Panc1 (cell line): ENCODE measurements around the gene RANBP6.

Experiments used
- POLR2AphosphoS5 ChIP-seq: IDR thresholded peaks from 2 replicates; pipeline ENCODE4 v1.6.1; 2012; ENCODE audit warnings: mild to moderate bottlenecking, low read depth, low read length, moderate library complexity
- TF ChIP-seq, protein P1 (sequence below), 2 experiments: IDR thresholded peaks; 2 replicates each; pipeline ENCODE4 v1.6.1; 2011 to 2012; ENCODE audit warnings: low read depth in 2 of 2, control low read depth in 1 of 2, low read length in 1 of 2, mild to moderate bottlenecking in 1 of 2, moderate library complexity in 1 of 2; ENCODE audit not compliant: insufficient read depth in 1 of 2

DNA sequence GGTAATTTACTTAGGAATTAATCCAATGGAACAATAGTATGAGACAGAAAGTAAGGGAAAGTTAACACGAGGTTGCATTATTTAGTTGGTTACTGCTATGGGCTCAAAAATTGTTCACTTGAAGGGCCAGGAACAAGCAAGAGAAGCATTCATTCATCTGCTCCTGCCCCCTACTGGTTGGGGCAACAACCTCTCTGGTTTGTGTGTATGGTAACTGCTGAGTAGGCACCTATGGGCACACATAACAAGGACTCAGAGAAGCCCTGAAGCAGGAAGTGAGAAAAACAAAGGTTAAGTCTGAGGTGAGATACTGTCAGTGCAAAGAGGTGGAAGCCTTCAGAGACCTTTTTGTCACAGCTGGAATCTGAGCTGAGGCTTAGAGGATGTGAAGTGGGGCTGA is 34.4 kb upstream of the RANBP6 start:
- TF ChIP-seq POLR2AphosphoS5 = no peak
- TF ChIP-seq, protein P1, sequence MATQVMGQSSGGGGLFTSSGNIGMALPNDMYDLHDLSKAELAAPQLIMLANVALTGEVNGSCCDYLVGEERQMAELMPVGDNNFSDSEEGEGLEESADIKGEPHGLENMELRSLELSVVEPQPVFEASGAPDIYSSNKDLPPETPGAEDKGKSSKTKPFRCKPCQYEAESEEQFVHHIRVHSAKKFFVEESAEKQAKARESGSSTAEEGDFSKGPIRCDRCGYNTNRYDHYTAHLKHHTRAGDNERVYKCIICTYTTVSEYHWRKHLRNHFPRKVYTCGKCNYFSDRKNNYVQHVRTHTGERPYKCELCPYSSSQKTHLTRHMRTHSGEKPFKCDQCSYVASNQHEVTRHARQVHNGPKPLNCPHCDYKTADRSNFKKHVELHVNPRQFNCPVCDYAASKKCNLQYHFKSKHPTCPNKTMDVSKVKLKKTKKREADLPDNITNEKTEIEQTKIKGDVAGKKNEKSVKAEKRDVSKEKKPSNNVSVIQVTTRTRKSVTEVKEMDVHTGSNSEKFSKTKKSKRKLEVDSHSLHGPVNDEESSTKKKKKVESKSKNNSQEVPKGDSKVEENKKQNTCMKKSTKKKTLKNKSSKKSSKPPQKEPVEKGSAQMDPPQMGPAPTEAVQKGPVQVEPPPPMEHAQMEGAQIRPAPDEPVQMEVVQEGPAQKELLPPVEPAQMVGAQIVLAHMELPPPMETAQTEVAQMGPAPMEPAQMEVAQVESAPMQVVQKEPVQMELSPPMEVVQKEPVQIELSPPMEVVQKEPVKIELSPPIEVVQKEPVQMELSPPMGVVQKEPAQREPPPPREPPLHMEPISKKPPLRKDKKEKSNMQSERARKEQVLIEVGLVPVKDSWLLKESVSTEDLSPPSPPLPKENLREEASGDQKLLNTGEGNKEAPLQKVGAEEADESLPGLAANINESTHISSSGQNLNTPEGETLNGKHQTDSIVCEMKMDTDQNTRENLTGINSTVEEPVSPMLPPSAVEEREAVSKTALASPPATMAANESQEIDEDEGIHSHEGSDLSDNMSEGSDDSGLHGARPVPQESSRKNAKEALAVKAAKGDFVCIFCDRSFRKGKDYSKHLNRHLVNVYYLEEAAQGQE (IDR thresholded peaks at IDR 0.05; ENCODE audit: insufficient read depth in 1 of 2, low read depth in 2 of 2, low read length in 1 of 2) = no peak
